SK-N-SH (cell line): ENCODE data around the gene P2RY8. TPM values are rescaled to one million over a fixed set of nuclear protein-coding genes. Genes with fewer than 3 reads are reported as not detected.

Source experiments
- CTCF ChIA-PET: fragments of 300-600, 350-600 bp; formaldehyde crosslinking; extraction: SDS; loops from one replicate; lab custom pipeline; 2021; lab: Yijun Ruan, JAX
- POLR2A ChIA-PET: fragments of 350-600 bp; sonication (Branson Sonifier 250); formaldehyde crosslinking; extraction: SDS; loops from one replicate; lab custom pipeline; 2020; ENCODE audit warnings: antibody characterized with exemption, inconsistent platforms; lab: Yijun Ruan, JAX
- DNase-seq: peaks from one replicate; pipeline ENCODE4 v3.0.0; 2012
- H2AFZ ChIP-seq: fragments of 200-600 bp; sonication (generic); 2 replicates; pipeline ENCODE4 v1.8.1; 2016; ENCODE audit warnings: antibody characterized with exemption, mild to moderate bottlenecking, low read depth
- H3F3A ChIP-seq: fragments of 200-600 bp; sonication (generic); replicated peaks from 2 replicates; pipeline ENCODE3; 2016; ENCODE audit warnings: antibody characterized with exemption, mild to moderate bottlenecking; ENCODE audit not compliant: insufficient read depth
- H3K27ac ChIP-seq, 2 experiments: fragments of 200-500 bp in 1 of 2; fragments of 200-600 bp in 1 of 2; sonication (Bioruptor generic) in 1 of 2; sonication (generic), shearing (Covaris generic) in 1 of 2; 2 replicates each; pipeline versions ENCODE4 v1.5.1 to v1.6.1; 2014 to 2016; ENCODE audit warnings: low read depth in 2 of 2, inconsistent platforms in 1 of 2, low read length in 1 of 2, mild to moderate bottlenecking in 1 of 2, mixed read lengths in 1 of 2
- H3K27me3 ChIP-seq: fragments of 200-600 bp; sonication (generic), shearing (Covaris generic); 2 replicates; pipeline ENCODE4 v1.6.1; 2016; ENCODE audit warnings: mixed run types; ENCODE audit not compliant: insufficient read depth
- H3K36me3 ChIP-seq, 2 experiments: fragments of 200-500 bp in 1 of 2; fragments of 200-600 bp in 1 of 2; sonication (Bioruptor generic) in 1 of 2; sonication (generic) in 1 of 2; replicated peaks in 1 of 2; 2 replicates each; pipeline versions ENCODE3 to v1.5.1; 2014 to 2016; ENCODE audit warnings: low read length in 1 of 2, mild to moderate bottlenecking in 1 of 2; ENCODE audit not compliant: insufficient read depth in 2 of 2, control insufficient read depth in 1 of 2
- H3K4me1 ChIP-seq, 2 experiments: fragments of 200-500 bp in 1 of 2; fragments of 200-600 bp in 1 of 2; sonication (Bioruptor generic) in 1 of 2; sonication (generic), shearing (Covaris generic) in 1 of 2; 2 replicates each; pipeline versions ENCODE4 v1.5.1 to v1.6.1; 2014 to 2016; ENCODE audit warnings: low read depth in 1 of 2, low read length in 1 of 2, mixed run types in 1 of 2; ENCODE audit not compliant: insufficient read depth in 2 of 2, control insufficient read depth in 1 of 2
- H3K4me2 ChIP-seq: fragments of 200-600 bp; sonication (generic), shearing (Covaris generic); 2 replicates; pipeline ENCODE4 v1.6.1; 2017; ENCODE audit warnings: mixed run types
- H3K4me3 ChIP-seq, 2 experiments: fragments of 200-500 bp in 1 of 2; fragments of 200-600 bp in 1 of 2; sonication (Bioruptor generic) in 1 of 2; sonication (generic), shearing (Covaris generic) in 1 of 2; 2 replicates each; pipeline versions ENCODE4 v1.5.1 to v1.8.1; 2014 to 2016; ENCODE audit warnings: low read depth in 2 of 2, inconsistent platforms in 1 of 2, low read length in 1 of 2, mild to moderate bottlenecking in 1 of 2, mixed read lengths in 1 of 2, moderate library complexity in 1 of 2
- H3K79me2 ChIP-seq: fragments of 200-600 bp; sonication (generic); 2 replicates; pipeline ENCODE4 v1.8.1; 2017; ENCODE audit warnings: mild to moderate bottlenecking; ENCODE audit not compliant: insufficient read depth
- H3K9ac ChIP-seq: fragments of 200-600 bp; sonication (generic); 2 replicates; pipeline ENCODE4 v1.6.1; 2017; ENCODE audit warnings: mixed run types
- H3K9me2 ChIP-seq: fragments of 200-600 bp; sonication (generic); 2 replicates; pipeline ENCODE4 v1.6.1; 2017; ENCODE audit warnings: mixed run types
- H3K9me3 ChIP-seq: fragments of 200-600 bp; sonication (generic); 2 replicates; pipeline ENCODE4 v1.6.1; 2017; ENCODE audit warnings: mixed run types, mild to moderate bottlenecking, moderate library complexity
- H4K20me1 ChIP-seq: fragments of 200-600 bp; sonication (generic); 2 replicates; pipeline ENCODE4 v1.6.1; 2017; ENCODE audit warnings: mild to moderate bottlenecking, mixed run types; ENCODE audit not compliant: insufficient read depth
- CHD2 ChIP-seq: fragments of 150-350 bp; IDR thresholded peaks from 2 replicates; pipeline ENCODE4 v1.6.1; 2018; ENCODE audit warnings: low read length; ENCODE audit not compliant: partially characterized antibody
- FOXJ3 ChIP-seq: sonication (generic); formaldehyde crosslinking; IDR thresholded peaks from 2 replicates; pipeline ENCODE4 v1.5.1; 2020; ENCODE audit warnings: mild to moderate bottlenecking, missing genetic modification reagents
- FOXM1 ChIP-seq: IDR thresholded peaks from 2 replicates; pipeline ENCODE4 v1.4.0; 2012; ENCODE audit warnings: low read depth, mild to moderate bottlenecking
- GABPA ChIP-seq: IDR thresholded peaks from 2 replicates; pipeline ENCODE4 v1.4.0; 2012; ENCODE audit warnings: low read depth, mild to moderate bottlenecking
- GATA2 ChIP-seq: sonication (generic); formaldehyde crosslinking; IDR thresholded peaks from 2 replicates; pipeline ENCODE4 v1.5.0; 2020; ENCODE audit warnings: mild to moderate bottlenecking, missing genetic modification reagents
- JUND ChIP-seq: IDR thresholded peaks from 2 replicates; pipeline ENCODE4 v1.4.0; 2012
- RAD21 ChIP-seq: IDR thresholded peaks from 2 replicates; pipeline ENCODE4 v1.6.1; 2012; ENCODE audit warnings: mild to moderate bottlenecking, low read length
- RCOR1 ChIP-seq: fragments of 150-350 bp; IDR thresholded peaks from 2 replicates; pipeline ENCODE4 v1.6.1; 2017; ENCODE audit warnings: antibody characterized with exemption, low read length
- RXRA ChIP-seq: IDR thresholded peaks from 2 replicates; pipeline ENCODE4 v1.4.0; 2012; ENCODE audit warnings: low read depth, mild to moderate bottlenecking, borderline replicate concordance
- TAF1 ChIP-seq: IDR thresholded peaks from 2 replicates; pipeline ENCODE4 v1.6.1; 2012; ENCODE audit warnings: low read depth, mild to moderate bottlenecking, low read length, moderate library complexity, borderline replicate concordance
- TEAD4 ChIP-seq: IDR thresholded peaks from 2 replicates; pipeline ENCODE4 v1.4.0; 2012; ENCODE audit warnings: mild to moderate bottlenecking, borderline replicate concordance; ENCODE audit not compliant: insufficient read depth
- WGBS: methylation state at CpG from one replicate; pipeline ENCODE4 v1.1.6; 2017; ENCODE audit warnings: low lambda C conversion rate; 5-methylcytosine and 5-hydroxymethylcytosine counted together
- polyA plus RNA-seq, 3 experiments: library from polyadenylated mRNA; depleted of rRNA; stranded (reverse); fragments of >200 nt; gene quantifications; 2 replicates each; pipeline ENCODE4 v1.2.3, GENCODE V29; 2012
- TF ChIP-seq, protein P1 (sequence below): IDR thresholded peaks from 2 replicates; pipeline ENCODE4; 2012

P2RY8 gene
- polyA plus RNA-seq, 1 of the 3 experiments (the other 2 are of a cell fraction) = 0.08 TPM

DNA sequence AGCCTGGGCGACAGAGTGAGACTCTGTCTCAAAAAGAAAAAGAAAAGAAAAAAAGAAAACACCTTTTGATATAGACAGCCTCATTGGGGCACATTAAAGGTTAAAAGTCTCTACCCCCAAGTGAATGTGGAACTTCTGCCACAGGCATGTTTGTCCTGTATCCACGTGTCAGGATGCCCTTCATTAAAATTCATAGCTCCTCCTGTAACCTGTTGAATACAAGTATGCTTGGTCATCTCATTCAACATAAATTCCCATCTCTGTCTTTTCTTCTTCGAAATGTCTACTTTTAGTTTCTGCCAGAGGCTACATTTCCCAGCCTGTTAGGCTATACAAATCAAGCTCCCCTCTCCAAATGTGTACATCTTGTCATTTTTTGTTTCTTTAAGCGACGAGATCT is 25.8 kb downstream of the P2RY8 start:
- no peaks in the 10 kb centered on the region for H3K9me3 ChIP-seq

DNA sequence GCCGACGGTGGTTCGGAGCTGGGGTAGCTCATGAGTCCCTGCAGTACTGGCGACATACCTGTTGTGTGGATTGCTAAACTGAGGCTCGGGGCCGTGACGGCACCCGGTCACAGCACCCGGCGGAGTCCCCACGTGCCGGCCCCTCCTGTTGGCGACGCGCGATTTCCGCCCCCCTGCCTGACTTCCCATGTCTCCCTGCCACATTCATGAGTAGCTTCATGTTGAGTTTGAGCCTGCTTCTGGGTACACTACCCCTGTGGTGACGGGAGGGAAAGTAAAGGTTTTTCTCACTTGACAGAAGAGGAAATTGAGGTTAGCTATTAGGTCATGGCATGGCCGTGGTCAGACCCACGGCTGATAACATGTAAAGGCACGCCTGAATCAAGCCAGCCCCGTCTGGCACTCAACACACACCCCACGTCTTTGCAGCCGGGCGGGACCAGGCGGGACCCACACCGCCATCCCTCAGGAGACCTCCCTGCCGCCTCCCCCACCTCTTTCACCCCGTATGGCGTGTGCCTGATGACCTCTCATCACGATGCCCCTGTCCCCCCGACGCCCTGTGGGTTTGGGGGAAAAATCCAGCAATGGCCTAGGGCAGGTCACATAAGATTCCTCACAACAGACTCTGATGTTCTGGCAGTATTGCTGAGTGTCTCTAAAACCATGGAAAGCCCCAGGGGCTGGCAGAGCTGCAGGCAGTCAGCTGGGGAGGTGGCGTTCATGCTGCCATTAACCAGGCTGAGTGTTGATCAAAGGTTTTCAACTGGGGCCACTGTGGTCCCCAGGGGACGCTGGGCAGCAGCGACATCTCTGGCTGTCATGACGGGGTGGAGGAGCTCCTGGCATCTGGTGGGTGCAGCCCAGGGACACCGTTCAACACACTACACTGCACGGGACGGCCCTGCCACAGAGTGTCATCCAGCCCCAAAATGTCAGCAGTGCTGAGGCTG is 29.2 kb downstream of the P2RY8 start:
- no peaks in the 10 kb centered on the region for H3F3A ChIP-seq
- H3K4me3 ChIP-seq = no peak overlapping the region
- H3K27me3 ChIP-seq = peaks cover 6% of the 10 kb centered on the region; the same call in 1 of the 2 replicates
- TF ChIP-seq RCOR1 (no peak), GATA2 (CRISPR knock-in tag) (no peak), JUND (no peak), RXRA (no peak), TAF1 (no peak), TEAD4 (no peak), CHD2 (no peak), FOXM1 (no peak)
- TF ChIP-seq, protein P1, sequence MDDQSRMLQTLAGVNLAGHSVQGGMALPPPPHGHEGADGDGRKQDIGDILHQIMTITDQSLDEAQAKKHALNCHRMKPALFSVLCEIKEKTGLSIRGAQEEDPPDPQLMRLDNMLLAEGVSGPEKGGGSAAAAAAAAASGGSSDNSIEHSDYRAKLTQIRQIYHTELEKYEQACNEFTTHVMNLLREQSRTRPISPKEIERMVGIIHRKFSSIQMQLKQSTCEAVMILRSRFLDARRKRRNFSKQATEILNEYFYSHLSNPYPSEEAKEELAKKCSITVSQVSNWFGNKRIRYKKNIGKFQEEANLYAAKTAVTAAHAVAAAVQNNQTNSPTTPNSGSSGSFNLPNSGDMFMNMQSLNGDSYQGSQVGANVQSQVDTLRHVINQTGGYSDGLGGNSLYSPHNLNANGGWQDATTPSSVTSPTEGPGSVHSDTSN = no peak
- no peak for DNase-seq
- WGBS = 29% methylated on average over 20 of the region's 40 CpGs
- no peaks in the 10 kb centered on the region for H3K9me2 ChIP-seq
- no peaks in the 10 kb centered on the region for H3K36me3 ChIP-seq
- H3K9me3 ChIP-seq = no peaks in the 10 kb centered on the region
- no peak overlapping the region for H3K4me2 ChIP-seq
- no peak overlapping the region for H2AFZ ChIP-seq
- no peak overlapping the region for H3K9ac ChIP-seq
- no peaks in the 10 kb centered on the region for H4K20me1 ChIP-seq
- no peaks in the 10 kb centered on the region for H3K4me1 ChIP-seq
- ChIA-PET POLR2A (no interaction called here), CTCF (no interaction called here)
- H3K27ac ChIP-seq = no peak overlapping the region
- H3K79me2 ChIP-seq = no peaks in the 10 kb centered on the region

More for the DNA sequence above, 25.8 kb downstream of the P2RY8 start:
- Histone ChIP-seq H3K9me2 (no peaks in the 10 kb centered on the region), H3K9ac (no peak overlapping the region), H3K27ac (no peak overlapping the region), H3F3A (no peaks in the 10 kb centered on the region), H3K36me3 (no peaks in the 10 kb centered on the region), H3K4me1 (no peaks in the 10 kb centered on the region), H4K20me1 (no peaks in the 10 kb centered on the region), H3K79me2 (no peaks in the 10 kb centered on the region), H2AFZ (no peak overlapping the region), H3K4me3 (no peak overlapping the region), H3K4me2 (no peak overlapping the region), H3K27me3 (peaks cover 16% of the 10 kb centered on the region; the same call in 1 of the 2 replicates)
- TF ChIP-seq FOXJ3 (CRISPR knock-in tag) (no peak), GABPA (no peak), RAD21 (no peak)
- 13% methylated on average over 5 of the region's 5 CpGs for WGBS
- ChIA-PET CTCF (no interaction called here), POLR2A (no interaction called here)
- DNase-seq = no peak
